GM21360 (cell line): Measurements from ENCODE around the gene EDN1.

Experiments
- ATAC-seq: cut with Tn5 transposase; IDR thresholded peaks from one replicate; pipeline ENCODE4 v1.9.1; 2021; ENCODE audit warnings: mild to moderate bottlenecking, moderate library complexity; ENCODE audit not compliant: unreplicated experiment

EDN1 gene

GRCh38 chr6:12289933-12290820 is at the start of gene EDN1:
TSS of gene EDN1 (plus strand) at chr6:12290361. CDS start at chr6:12290630, 269 bp downstream.
- peak; percentile 79 for ATAC-seq

- ATAC-seq, result no peak
Observed at GRCh38 chr6:12241493-12242175, 48.5 kb upstream of the EDN1 start.

GRCh38 chr6:12243169-12243568 is 47.0 kb upstream of the EDN1 start:
- ATAC-seq, result no peak

GRCh38 chr6:12245360-12245759 is 44.8 kb upstream of the EDN1 start:
- ATAC-seq, result no peak

- no peak for ATAC-seq
Observed at GRCh38 chr6:12245763-12246718, 44.1 kb upstream of the EDN1 start.

GRCh38 chr6:12246900-12247299 is 43.3 kb upstream of the EDN1 start:
- ATAC-seq, result no peak

- ATAC-seq, result no peak
Observed at GRCh38 chr6:12249541-12250382, 40.4 kb upstream of the EDN1 start.

GRCh38 chr6:12250383-12250770 is 39.8 kb upstream of the EDN1 start:
- ATAC-seq, result no peak

- no peak for ATAC-seq
Observed at GRCh38 chr6:12254210-12254609, 36.0 kb upstream of the EDN1 start.

GRCh38 chr6:12258191-12258590 is 32.0 kb upstream of the EDN1 start:
- no peak for ATAC-seq

GRCh38 chr6:12258591-12259075 is 31.5 kb upstream of the EDN1 start:
- ATAC-seq, result no peak

GRCh38 chr6:12260458-12261093 is 29.6 kb upstream of the EDN1 start:
- ATAC-seq, result no peak

- no peak for ATAC-seq
Observed at GRCh38 chr6:12261502-12261901, 28.7 kb upstream of the EDN1 start.

GRCh38 chr6:12262236-12263061 is 27.7 kb upstream of the EDN1 start:
- ATAC-seq, result no peak

- ATAC-seq, result no peak
Observed at GRCh38 chr6:12263403-12263802, 26.8 kb upstream of the EDN1 start.

GRCh38 chr6:12264671-12265070 is 25.5 kb upstream of the EDN1 start:
- ATAC-seq, result no peak

- ATAC-seq, result no peak
Observed at GRCh38 chr6:12265296-12265695, 24.9 kb upstream of the EDN1 start.

- no peak for ATAC-seq
Observed at GRCh38 chr6:12265791-12266190, 24.4 kb upstream of the EDN1 start.

GRCh38 chr6:12266571-12266970 is 23.6 kb upstream of the EDN1 start:
- ATAC-seq, result no peak
